Stimulated activated CD8-positive, alpha-beta memory T cell treated with anti-CD3 and anti-CD28 coated beads, Interleukin-7, amount 100 ng/mL, for 1 hour (primary cell): ENCODE results near the gene BCL2L13.

Source experiments
- DNase-seq, 2 donors: peaks; one replicate each; pipeline ENCODE4 v3.0.0-alpha.2; 2020; ENCODE audit warnings: low read depth in 2 of 2

The BCL2L13 gene

DNA sequence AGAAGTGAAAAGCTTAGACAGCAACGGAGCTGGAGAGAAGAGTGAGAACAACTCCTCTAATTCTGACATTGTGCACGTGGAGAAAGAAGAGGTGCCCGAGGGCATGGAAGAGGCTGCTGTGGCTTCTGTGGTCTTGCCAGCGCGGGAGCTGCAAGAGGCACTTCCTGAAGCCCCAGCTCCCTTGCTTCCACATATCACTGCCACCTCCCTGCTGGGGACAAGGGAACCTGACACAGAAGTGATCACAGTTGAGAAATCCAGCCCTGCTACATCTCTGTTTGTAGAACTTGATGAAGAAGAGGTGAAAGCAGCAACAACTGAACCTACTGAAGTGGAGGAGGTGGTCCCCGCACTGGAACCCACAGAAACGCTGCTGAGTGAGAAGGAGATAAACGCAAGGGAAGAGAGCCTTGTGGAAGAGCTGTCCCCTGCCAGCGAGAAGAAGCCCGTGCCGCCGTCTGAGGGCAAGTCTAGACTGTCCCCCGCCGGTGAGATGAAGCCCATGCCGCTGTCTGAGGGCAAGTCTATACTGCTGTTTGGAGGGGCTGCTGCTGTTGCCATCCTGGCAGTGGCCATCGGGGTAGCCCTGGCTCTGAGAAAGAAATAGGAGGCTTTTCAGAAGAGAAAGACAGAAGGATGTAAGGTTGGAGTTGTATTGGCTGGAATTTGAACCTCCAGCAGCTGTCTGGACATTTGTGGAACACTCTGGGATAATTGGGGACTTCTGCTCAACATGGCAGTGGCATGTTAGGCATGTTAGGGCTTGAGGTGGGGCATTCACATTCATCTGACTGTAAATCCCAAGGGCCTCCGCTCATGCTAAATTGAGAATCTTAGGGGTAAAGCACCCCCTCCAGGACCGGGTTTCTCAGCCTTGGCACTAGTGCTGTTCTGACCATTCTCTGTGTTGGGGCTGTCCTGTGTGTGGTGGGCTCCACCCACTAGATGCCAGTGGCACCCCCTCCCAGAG, 88.7 kb downstream of the BCL2L13 start:
- DNase-seq = no peak

DNA sequence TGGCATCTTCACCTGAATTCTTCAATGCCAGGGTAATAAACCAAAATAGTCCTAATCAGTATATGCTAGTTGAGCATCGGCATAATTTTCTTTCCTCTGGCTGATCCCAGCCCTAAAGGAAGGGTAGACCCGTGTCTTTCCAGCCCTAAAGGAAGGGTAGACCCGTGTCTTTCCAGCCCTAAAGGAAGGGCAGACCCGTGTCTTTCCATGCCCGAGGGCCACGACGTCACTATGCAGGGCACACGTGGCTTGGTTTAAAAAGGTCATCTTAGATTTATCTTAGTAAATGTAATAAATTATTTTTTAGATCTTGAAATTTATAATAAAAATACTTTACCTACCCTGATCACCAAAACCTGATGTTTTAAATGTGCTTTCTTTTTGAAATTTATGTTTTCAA, 90.2 kb downstream of the BCL2L13 start:
- no peak for DNase-seq

DNA sequence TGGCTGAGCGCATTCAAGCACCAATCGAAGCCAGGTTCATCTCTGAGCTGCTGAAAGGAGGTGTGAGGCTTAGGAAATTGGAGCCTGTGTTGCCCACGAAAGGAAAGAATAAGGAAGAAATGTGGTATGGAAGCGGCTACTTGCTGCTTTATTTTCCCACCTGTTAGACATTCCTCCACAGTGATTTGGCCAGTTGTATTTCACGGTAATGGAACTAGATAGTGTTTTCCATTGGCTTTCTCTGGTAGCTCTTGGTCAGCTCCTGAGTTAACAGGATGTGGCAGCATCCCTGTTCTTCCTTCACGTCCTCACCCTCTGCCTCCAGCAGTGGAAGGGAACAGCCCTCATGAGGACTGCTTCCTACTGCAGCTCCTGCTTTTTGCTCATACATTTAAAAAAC, 91.0 kb downstream of the BCL2L13 start:
- DNase-seq = no peak

DNA sequence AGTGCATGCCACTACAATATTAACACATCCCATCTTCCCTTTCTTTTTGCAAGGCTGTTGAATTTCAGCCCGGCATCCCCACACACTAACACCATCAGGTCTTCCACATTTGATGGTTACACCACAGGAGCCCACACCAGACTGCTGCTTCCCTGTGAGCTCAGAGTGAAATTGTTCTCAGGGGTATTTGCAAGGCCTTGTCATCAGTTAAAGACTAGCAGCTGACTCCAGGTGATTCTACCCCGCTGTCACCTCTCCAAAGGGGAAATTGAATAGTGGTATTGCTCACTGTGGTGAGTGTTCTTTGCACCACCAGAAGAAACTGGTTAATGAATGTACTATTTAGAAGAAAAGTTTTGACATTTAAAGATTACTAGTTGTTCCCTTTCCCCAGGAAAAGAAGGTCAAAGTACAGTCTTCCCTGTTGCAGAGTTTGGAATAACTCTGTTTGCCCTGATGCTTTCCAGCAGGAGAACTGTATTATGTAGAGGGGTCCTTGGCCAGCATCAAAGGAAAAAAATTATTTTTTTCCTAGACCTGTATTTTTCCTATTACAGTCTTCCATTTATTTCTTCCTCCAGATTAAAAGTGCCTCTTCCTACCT, 93.8 kb downstream of the BCL2L13 start:
- DNase-seq = no peak

DNA sequence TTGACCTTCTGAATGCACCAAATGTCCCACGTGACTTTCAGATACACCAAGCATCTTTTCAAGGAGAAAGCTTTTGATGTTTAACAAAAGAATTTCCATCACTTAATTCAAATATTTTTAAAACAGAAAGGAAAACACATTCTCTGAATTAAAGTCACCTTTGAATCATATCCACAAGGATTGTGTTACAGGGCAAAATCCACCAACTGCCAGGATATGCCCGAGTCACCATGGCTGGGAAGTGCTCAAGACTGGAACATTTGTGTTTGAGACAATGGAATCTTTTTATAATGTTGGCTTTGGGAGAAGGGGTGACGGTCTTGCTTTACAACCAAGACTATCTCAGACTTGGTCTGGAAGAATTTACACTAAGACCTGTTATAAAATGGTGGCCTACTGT, 94.9 kb downstream of the BCL2L13 start:
- no peak for DNase-seq

DNA sequence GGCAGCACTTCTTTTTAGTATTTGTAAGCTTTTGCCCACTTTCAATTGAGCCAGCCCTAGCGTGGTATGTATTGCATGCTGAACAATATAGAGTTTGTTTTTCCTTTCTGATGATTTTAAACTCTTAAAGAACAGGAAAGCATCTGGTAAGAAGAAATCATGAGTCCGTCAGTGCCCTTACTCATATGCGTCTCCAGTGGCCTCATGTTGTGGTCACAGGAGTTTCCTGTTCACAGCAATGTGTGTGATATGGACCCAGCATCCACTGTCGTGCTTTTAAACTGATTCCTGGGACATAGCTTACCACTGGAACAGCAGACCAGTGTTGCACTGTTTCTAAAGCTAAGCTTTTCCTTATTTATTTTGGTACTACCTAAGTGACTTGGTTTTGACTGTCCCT, 95.6 kb downstream of the BCL2L13 start:
- no peak for DNase-seq

DNA sequence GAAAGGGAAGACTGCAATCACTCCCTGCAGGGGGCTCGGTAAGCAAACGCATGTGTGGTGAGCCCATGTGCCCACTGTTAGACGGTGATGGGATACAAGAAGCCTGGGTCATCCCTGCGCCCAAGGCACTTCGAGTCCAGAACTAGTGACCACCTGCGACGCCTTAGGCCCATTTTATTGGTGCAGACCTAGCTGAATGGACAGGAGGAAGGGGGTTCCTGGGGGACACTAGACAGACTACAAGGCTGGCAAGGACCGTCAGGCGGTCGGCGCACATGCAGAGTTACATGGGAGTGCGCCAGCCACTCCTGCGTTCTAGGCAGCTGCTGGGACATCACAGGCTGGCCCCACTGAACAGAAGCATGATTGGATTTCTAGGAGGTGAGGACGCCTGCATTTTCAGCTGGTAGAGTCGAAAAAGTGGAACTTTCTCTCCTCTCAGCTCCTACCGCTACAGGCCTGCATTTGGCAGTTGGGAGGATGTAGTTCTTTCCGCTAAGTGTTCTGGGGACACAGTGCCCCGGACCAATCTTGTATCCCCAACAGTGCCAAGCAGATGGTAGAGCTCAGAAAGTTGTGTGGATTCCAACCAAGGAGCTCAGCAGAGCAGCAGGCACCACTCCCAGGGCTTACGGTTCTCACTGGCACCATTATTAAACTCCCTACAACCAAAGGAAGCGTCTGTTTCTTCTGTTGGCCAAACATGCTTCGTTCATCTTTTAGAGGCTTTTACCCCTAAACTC, 100.0 kb downstream of the BCL2L13 start:
- no peak for DNase-seq

DNA sequence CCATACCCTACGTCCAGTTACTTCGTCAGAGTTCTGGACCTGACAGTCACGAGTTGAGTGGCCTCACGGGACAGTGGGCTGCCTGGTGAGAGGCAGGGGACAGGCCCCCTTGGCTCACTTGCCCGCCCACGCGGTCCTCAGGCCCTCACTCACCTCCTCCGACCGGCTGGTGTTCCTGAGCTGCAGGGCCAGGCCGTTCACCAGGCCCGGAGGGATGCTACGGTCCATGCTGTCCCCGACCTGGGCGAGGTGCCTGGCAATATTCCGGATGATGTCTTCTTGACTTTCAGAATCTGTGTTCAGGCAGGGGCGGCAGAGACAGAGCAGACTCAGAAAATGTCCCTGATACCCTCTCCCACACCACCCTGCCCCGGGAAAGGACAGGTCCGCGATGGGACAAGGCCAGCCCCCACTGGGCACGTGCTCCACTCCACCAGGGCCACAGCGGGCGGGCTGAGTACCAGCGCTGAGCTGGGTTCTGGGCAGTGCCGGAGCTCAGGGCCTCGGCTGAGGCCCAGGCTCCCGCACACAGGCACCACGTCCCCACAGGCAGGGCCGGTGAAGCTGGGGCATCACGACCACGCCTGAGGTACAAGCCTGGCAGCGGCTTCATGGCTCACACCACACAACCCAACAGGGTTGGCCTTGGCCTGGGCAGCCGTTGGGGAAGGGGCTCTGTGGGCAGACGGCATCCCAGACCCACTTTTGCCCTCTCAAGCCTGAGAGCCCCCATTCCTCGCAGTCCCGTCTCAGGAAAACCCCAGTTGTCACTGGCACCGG, 100.8 kb downstream of the BCL2L13 start:
- DNase-seq = no peak

DNA sequence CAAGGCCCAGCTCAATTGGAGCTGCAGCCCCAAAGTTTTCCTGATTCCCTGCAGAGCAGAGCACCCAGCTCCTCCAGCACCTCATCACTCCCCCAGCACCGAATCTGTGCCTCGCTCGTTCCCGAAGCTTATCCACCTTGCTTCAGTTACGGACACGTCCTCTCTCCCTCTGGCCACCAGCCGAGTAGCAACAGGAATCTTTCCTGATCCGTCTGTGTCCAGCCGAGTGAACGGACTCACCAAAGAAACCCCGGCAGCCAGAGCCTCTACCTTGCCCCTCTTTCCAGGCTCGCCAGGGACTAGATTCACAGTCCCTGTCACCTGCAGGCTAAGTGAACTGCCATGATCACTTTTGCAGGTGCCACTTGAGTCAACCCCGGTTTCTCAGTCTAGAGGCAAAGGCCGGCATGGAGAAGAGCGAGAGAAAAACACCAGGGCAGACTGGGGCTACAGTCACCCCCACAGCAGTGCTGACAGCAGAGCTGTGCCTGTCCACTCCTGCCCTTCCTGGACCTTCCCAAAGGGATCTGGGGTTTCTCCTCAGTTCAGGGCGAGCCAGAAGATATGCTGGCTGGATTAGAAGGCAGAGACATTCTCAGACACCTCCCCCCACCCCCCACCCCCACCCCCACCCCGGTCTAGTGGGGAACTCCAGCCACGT, 103.4 kb downstream of the BCL2L13 start:
- no peak for DNase-seq

DNA sequence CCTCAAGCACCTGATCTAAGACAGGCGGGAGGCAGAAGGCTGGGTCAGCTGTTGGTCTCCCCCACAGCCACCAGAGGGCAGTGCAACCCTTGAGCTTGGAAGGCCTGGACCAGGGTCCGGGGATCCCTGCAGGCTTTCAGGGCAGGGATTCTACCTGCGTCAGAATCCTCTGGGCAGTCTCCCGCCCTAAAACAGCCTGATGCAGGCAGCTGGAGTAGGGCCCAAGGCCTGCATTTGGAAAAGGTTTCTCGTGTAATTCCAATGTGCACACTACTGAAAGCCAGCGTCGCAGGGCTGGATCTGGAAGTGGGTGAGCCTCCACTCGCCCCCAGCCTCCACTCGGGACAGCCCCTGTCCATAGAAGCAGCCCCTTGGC, 104.0 kb downstream of the BCL2L13 start:
- DNase-seq = peak; percentile 18 to 45

DNA sequence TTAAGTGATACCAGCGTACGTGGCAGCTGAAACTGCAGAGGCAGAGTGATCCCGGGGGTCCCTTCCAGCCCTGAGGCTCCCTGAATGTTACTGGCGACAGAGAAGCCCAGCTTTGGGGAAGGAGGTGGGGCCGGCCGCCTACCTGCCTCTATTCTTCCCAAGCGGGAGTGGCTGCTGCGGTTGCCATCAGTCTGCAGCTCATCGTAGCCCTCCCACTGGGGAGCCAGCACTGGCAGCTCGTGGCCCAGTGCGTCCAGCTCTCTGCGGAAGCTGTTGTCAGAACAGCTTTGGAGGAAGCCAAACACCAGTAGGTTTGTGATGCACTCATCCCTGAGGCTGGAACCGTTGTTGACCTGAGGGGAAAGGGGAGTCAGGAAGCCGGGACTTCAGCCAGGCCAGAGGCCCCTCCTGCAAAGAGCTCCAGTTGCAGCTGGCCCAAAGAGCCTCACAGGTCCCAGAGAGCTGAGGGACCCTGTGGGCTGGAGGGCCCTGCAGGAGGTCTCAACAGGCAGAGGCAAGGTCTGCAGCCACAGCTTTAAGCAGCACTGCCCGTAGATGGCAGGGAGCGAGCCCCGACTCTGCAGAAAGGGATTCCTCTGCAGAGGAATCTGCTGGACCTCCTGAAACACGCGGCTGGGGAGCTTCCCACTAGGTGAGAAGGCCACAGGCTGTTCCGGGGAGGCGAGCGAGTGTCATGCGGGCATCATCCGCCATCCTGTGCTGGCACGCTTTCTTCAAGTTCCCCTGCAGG, 105.3 kb downstream of the BCL2L13 start:
- no peak for DNase-seq

DNA sequence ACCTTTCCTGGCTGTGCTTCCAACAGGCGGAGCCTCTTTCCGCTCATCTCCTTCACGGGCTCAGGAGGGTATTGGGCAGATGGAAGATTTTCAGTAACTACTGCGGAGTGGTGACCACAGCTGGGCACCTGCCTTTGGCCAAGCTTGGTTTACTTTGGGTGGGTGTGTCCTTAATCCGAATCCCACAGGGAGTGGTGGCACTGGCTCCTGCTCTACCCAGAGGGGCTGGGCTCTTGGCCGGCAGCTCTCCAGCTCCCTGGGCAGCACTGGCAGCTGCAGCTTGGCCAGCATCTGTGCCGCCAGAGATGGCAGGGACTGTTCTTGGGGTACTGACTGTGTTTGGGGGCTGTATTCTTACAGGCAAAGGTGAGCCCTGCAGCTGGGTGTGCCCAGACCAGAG, 105.9 kb downstream of the BCL2L13 start:
- DNase-seq = no peak

DNA sequence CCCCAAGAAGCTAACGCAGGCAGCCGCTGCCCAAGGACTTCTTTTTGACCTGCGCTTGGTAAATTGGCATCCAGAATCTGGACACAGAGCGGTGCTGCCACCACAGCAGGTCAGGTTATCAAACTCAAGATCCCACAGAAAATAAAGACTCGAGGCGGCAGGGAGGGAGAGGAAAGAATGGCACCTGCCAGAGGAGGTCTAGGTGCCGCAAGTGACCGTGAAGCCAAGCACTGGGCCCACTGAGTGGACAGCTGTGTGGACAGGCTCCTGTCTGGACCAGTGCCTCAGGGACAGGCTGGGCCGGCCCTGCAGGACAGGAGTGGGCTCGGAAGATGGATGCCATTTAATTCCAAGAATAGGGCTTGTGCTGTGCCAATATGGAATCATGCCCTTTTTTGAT, 108.4 kb downstream of the BCL2L13 start:
- no peak for DNase-seq

DNA sequence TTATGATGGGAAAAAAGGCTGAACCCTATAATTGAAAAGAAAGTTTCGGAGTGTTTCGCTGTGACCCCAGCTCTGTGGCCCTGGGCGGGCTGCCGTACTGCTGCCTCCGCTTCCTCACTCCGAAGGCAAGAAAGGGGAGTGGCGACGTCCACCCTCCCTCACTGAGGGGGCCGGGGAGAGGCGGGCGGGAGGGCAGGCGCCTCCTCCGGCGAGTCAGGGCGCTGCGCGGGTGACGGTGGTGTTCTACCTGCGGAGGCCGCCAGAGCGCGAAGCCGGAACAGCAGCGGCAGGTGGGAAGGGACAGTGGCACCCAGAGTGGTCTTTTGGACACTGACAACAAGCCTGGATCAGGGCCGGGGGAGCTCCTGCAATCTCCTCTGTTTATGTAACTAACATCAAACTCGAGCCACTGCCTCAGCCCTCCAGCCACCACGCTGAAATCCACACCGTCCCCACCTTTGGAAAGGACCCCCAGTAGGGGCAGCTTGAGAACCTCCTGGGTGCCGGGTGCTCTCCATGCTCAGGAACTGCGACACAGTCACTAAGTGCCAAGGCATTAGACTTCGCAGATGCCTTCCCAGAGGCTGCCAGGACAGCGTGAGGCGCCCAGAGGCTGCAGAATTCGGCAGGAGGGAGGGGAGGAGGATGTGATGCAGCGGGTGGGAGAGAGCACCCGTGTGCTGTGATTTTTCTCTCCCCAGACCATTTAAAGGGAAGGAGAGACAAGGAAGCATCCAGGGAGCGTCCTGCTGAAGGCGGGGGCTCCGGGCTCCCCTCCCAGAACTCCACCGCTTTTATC, 110.2 kb downstream of the BCL2L13 start:
- DNase-seq = no peak

DNA sequence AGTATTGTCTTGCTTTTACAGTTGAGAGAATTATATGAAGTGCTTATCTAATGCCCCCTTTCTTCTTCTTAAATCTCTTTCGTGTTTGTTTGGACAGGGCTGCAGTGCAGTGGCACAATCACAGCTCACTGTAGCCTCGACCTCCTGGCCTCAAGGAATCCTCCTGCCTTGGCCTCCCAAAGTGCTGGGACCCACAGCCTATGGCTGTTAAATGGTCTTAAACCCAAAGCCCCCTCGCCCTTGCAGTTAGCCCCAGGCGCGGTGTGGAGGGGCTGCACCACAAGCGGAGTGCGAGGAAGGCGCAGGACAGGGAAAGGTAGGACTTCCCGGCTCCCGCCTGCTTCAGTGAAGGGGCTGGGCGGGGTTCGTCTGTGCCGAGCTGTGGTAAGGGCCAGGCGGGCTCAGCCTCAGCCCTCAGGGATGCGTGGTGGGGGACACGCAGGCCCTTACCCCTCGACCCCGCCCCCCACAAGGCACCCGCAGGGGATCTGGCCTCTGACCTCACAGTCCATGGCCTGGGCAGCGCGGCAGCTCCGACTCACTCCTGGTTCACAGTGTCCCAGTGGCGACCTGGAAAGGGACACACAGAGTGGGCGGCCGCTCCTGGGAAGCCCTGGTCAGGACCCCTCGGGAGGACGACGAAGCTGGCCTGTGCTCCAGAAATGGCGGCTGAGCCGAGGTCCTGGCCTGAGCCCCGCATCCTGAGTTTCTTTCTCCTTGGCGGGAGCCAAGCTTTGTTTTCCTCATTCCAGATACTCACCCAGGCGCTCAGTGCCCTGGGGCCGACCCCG, 111.2 kb downstream of the BCL2L13 start:
- no peak for DNase-seq

DNA sequence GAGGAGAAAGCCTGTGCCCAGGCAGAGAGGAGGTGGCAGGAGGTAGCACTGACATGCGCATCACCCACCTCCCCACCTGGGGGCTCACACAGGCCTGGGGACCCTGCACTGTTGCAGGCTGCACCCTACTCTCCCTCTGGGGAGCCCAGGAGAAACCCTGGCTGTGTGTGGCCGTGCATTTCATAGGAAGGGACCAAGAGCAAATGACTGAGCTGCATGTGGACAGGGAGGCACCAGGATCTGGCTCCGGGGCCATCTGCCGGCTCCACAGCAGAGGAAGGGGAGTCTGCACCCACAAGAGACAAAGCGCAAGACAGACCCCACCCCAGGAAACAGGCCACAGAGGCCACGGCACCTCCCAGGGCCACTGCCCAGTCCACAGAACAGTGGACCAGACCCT, 113.0 kb downstream of the BCL2L13 start:
- no peak for DNase-seq

DNA sequence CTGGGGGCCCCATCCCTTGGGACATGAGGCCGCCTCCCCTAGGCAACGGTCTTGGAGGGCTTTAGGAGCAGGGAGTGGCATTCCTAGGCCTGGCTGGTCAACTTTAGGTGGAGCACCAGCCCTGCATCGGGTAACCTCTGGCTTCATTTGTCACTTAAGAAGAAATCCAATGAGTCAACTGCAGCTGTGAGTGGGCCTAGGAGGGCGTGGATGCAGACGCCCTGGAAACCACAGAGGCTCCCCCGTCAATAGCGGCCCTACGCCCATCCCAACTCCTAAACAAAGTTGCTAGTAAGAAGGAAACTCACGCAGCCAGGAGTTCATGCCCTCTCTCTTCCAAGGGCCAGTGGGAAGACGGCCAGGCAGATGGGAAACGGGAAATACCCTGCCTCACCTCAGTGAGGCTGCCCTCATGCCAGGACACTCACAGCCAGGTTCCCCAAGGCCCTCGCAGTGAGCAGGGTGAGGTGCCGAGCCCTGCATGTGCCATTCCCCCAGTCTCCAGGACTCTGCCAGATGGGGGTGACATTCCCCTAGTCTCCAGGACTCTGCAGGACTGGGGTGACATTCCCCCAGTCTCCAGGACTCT, 114.9 kb downstream of the BCL2L13 start:
- no peak for DNase-seq

DNA sequence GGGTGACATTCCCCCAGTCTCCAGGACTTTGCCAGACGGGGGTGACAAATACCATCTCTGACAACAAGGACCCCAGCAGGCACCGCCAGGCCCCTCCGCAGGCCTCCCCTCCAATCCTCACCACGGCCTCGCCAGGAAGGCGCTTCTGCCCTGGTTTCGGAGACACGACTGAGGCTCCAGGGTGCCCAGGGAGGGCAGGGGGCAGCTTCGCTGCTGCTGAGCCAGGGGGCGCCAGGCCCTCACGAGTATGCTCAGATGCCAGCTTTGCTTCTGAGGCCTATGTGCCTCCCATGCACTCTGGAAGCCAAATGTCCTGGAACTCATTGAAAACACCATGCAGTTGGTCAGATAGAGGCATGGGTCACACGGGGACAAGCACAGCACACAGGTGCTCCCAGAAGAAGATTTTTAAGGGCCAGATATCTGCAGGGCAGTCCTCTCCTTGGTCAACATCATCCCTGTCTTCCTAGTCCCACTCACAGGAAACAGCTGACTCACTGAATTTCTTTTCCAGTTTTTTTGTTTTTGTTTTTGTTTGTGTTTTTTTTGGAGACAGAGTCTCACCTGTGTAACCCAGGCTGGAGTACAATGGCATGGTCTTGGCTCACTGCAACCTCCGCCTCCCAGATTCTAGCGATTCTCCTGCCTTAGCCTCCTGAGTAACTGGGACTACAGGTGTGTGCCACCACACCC, 115.8 kb downstream of the BCL2L13 start:
- DNase-seq = no peak
